ENCODE measurements around the gene CTNNA1. TPM values are rescaled to one million over a fixed set of nuclear protein-coding genes. Genes with fewer than 3 reads are reported as not detected.
A peak's percentile ranks its signal among the peaks of the same experiment; 100 is the strongest.
"Not testable (repeated sequence)": the region's sequence is repeated elsewhere in the genome, so short reads cannot be mapped to it uniquely, and the experiment has no call there.

The CTNNA1 gene
- total RNA-seq, 1 donor from 2014 or later: 310 TPM

- Histone ChIP-seq H3K36me3 (peaks cover 0 to 15% of the 10 kb centered on the region in 2 donors), H3K27me3 (no peaks in the 10 kb centered on the region), H3K9me3 (no peaks in the 10 kb centered on the region), H3K4me3 (no peak overlapping the region), H3K27ac (no peak overlapping the region), H3K4me1 (peaks cover 0 to 4% of the 10 kb centered on the region in 2 donors)
- no peak for DNase-seq (ENCODE audit: low spot score in 2 of 2)
- intact Hi-C loops (cut with DNase I): no loop called here
- TF ChIP-seq, protein P1, sequence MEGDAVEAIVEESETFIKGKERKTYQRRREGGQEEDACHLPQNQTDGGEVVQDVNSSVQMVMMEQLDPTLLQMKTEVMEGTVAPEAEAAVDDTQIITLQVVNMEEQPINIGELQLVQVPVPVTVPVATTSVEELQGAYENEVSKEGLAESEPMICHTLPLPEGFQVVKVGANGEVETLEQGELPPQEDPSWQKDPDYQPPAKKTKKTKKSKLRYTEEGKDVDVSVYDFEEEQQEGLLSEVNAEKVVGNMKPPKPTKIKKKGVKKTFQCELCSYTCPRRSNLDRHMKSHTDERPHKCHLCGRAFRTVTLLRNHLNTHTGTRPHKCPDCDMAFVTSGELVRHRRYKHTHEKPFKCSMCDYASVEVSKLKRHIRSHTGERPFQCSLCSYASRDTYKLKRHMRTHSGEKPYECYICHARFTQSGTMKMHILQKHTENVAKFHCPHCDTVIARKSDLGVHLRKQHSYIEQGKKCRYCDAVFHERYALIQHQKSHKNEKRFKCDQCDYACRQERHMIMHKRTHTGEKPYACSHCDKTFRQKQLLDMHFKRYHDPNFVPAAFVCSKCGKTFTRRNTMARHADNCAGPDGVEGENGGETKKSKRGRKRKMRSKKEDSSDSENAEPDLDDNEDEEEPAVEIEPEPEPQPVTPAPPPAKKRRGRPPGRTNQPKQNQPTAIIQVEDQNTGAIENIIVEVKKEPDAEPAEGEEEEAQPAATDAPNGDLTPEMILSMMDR (IDR thresholded peaks at IDR 0.05): no peak
Observed at GRCh38 chr5:138913773-138914172, 160.5 kb downstream of the CTNNA1 start.

GRCh38 chr5:138914338-138914737 lies 161.1 kb downstream of the CTNNA1 start:
- Histone ChIP-seq H3K4me1 (peaks cover 0 to 9% of the 10 kb centered on the region in 2 donors), H3K36me3 (peaks cover 0 to 14% of the 10 kb centered on the region in 2 donors), H3K9me3 (no peaks in the 10 kb centered on the region), H3K27me3 (no peaks in the 10 kb centered on the region), H3K4me3 (no peak overlapping the region), H3K27ac (no peak overlapping the region)
- TF ChIP-seq, protein P1 (IDR thresholded peaks at IDR 0.05): no peak
- intact Hi-C loops (cut with DNase I): no loop called here
- no peak for DNase-seq (ENCODE audit: low spot score in 2 of 2)

DNA sequence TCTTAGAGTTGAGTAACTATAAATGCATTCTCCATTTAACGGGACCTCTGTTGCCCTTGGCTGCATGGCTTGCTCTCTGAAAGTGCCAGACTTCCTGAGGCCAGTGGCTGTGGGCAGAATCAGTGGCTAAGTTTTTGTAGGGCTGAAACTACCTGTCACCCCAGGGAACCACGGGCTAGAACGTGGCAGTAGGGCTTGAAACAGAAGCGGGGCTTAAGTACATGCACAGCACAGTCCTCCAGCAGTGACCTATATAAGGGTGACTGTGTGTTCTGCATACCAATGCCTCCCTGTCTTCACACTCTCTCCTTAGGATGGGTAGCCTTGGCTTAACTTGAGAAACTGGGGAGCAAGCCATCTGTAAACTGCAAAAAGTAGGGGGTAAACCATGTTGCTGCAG lies 165.5 kb downstream of the CTNNA1 start:
- TF ChIP-seq, protein P1 (IDR thresholded peaks at IDR 0.05): no peak
- intact Hi-C loops (cut with DNase I): loop anchor here (5.0 kb wide), 1 partner anchor 54 kb away; no protein-coding TSS in a partner anchor
- peaks cover 0 to 20% of the 10 kb centered on the region in 2 donors for H3K4me1 ChIP-seq

GRCh38 chr5:138920181-138920580 lies 167.0 kb downstream of the CTNNA1 start:
- H3K27me3 ChIP-seq: no peaks in the 10 kb centered on the region
- TF ChIP-seq, protein P1 (IDR thresholded peaks at IDR 0.05): no peak
- peaks cover 0 to 24% of the 10 kb centered on the region in 2 donors for H3K4me1 ChIP-seq
- no peak overlapping the region for H3K27ac ChIP-seq
- H3K9me3 ChIP-seq: no peaks in the 10 kb centered on the region
- no peak overlapping the region for H3K4me3 ChIP-seq
- H3K36me3 ChIP-seq: peaks cover 15 to 26% of the 10 kb centered on the region in 2 donors
- DNase-seq (ENCODE audit: low spot score in 2 of 2): no peak
- intact Hi-C loops (cut with DNase I): no loop called here

More for the DNA sequence above, 165.5 kb downstream of the CTNNA1 start:
- no peak for DNase-seq (ENCODE audit: low spot score in 2 of 2)
- Histone ChIP-seq H3K36me3 (peaks cover 5 to 18% of the 10 kb centered on the region in 2 donors), H3K4me3 (no peak overlapping the region), H3K27ac (no peak overlapping the region), H3K27me3 (no peaks in the 10 kb centered on the region), H3K9me3 (no peaks in the 10 kb centered on the region)

- H3K4me3 ChIP-seq; H3K9me3 ChIP-seq; H3K27ac ChIP-seq; H3K27me3 ChIP-seq; intact Hi-C loops (cut with DNase I); DNase-seq (ENCODE audit: low spot score in 2 of 2): not testable (repeated sequence)
- Histone ChIP-seq H3K36me3 (peaks cover 26 to 34% of the 10 kb centered on the region in 2 donors), H3K4me1 (peaks cover 0 to 25% of the 10 kb centered on the region in 2 donors)
Observed at GRCh38 chr5:138921362-138921761, 168.1 kb downstream of the CTNNA1 start.

DNA sequence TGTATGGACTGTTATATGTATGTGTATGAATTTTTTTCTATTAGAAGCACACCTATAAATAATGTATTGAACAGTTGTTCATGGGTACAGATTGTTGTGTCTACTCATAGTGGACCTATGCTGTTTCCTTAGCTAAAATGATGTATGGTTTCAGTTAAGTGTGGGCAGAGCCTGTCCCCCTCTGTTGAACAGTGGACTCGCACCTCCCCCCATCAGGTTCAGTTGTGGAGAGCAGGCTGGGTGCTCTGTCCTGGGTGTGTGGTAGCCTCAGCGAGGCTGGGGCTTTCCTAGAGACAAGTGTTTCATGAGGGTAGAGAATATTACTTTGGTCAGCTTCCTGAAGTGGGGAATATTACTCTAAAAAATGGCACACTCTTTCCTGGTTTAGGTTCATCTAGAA lies 169.3 kb downstream of the CTNNA1 start:
- TF ChIP-seq, protein P1 (IDR thresholded peaks at IDR 0.05): no peak
- Histone ChIP-seq H3K27ac (peak overlapping the region in 1 of 2 donors; percentile 10), H3K36me3 (peaks cover 26 to 43% of the 10 kb centered on the region in 2 donors), H3K4me3 (no peak overlapping the region), H3K27me3 (no peaks in the 10 kb centered on the region), H3K4me1 (peaks cover 3 to 37% of the 10 kb centered on the region in 2 donors), H3K9me3 (no peaks in the 10 kb centered on the region)
- intact Hi-C loops (cut with DNase I): no loop called here
- DNase-seq (ENCODE audit: low spot score in 2 of 2): no peak

Data from ascending aorta (tissue), 2 donors.